B cell (primary cell): ENCODE measurements around the gene GPR37L1. TPM values are rescaled to one million over a fixed set of nuclear protein-coding genes. Genes with fewer than 3 reads are reported as not detected.

Experiments used
- ATAC-seq: fragments of 200-7000 bp; cut with Tn5 transposase; one replicate; pipeline ENCODE4 v1.10.0; 2021; ENCODE audit warnings: low read depth, mild to moderate bottlenecking, moderate number of reproducible peaks, moderate library complexity
- CTCF ChIA-PET: fragments of 350-600 bp; sonication (Branson Sonifier 250); formaldehyde crosslinking; loops from one replicate; lab custom pipeline; 2021; ENCODE audit warnings: antibody characterized with exemption, inconsistent platforms; lab: Charles Lee
- POLR2A ChIA-PET: fragments of 350-600 bp; sonication (Branson Sonifier 250); formaldehyde crosslinking; loops from one replicate; lab custom pipeline; 2021; ENCODE audit warnings: antibody characterized with exemption; lab: Charles Lee
- DNase-seq: peaks from one replicate; pipeline ENCODE4 v3.0.0; 2013
- H2AFZ ChIP-seq: 2 replicates; pipeline ENCODE4 v1.6.1; 2012; ENCODE audit warnings: mild to moderate bottlenecking, low read depth, low read length; ENCODE audit not compliant: insufficient read depth, poor library complexity, severe bottlenecking
- H3K27ac ChIP-seq, 2 donors: 1 replicate in 1 of 2; 2 replicates in 1 of 2; pipeline ENCODE4 v1.5.1; 2012 to 2013; ENCODE audit warnings: low read length in 2 of 2, mild to moderate bottlenecking in 2 of 2, moderate library complexity in 1 of 2
- H3K27me3 ChIP-seq, 4 experiments: fragments of 200-600 bp in 1 of 4; sonication (generic) in 1 of 4; replicated peaks in 1 of 4; 1 replicate in 2 of 4; 2 replicates in 2 of 4; pipeline versions ENCODE4 v1.6.1 to v1.7.0; 2013 to 2016; ENCODE audit warnings: low read length in 3 of 4, mild to moderate bottlenecking in 2 of 4, mixed read lengths in 1 of 4, moderate library complexity in 1 of 4; ENCODE audit not compliant: insufficient read depth in 4 of 4, control insufficient read depth in 3 of 4; ENCODE audit errors: control extremely low read depth in 1 of 4
- H3K36me3 ChIP-seq, 2 experiments: replicated peaks in 1 of 2; 1 replicate in 1 of 2; 2 replicates in 1 of 2; pipeline versions ENCODE4 v1.6.1 to v1.7.1; 2013; ENCODE audit warnings: low read length in 1 of 2; ENCODE audit not compliant: insufficient read depth in 2 of 2, control insufficient read depth in 1 of 2; ENCODE audit errors: control extremely low read depth in 1 of 2, extremely low read depth in 1 of 2
- H3K4me1 ChIP-seq, 2 donors: fragments of 200-600 bp in 1 of 2; sonication (generic) in 1 of 2; 1 replicate in 1 of 2; 2 replicates in 1 of 2; pipeline versions ENCODE4 v1.5.1 to v1.6.1; 2013 to 2017; ENCODE audit warnings: low read length in 2 of 2; ENCODE audit not compliant: control insufficient read depth in 2 of 2, insufficient read depth in 2 of 2
- H3K4me2 ChIP-seq: replicated peaks from 2 replicates; pipeline ENCODE3; 2012; ENCODE audit warnings: mild to moderate bottlenecking, low read depth, low read length; ENCODE audit not compliant: poor library complexity, severe bottlenecking
- H3K4me3 ChIP-seq, 5 experiments: fragments of 200-600 bp in 1 of 5; sonication (generic) in 1 of 5; 1 replicate in 3 of 5; 2 replicates in 2 of 5; pipeline versions ENCODE4 v1.5.1 to v1.7.0; 2011 to 2016; ENCODE audit warnings: low read length in 4 of 5, mild to moderate bottlenecking in 4 of 5, low read depth in 2 of 5, control low read depth in 1 of 5, moderate library complexity in 1 of 5; ENCODE audit not compliant: insufficient read depth in 1 of 5; ENCODE audit errors: control extremely low read depth in 1 of 5, extremely low read depth in 1 of 5
- H3K79me2 ChIP-seq: fragments of 200-600 bp; sonication (generic); one replicate; pipeline ENCODE4 v1.6.0; 2016; ENCODE audit warnings: low read length; ENCODE audit not compliant: control insufficient read depth, insufficient read depth
- H3K9ac ChIP-seq: fragments of 200-600 bp; sonication (generic); 2 replicates; pipeline ENCODE4 v1.6.1; 2017; ENCODE audit warnings: mild to moderate bottlenecking, low read length, moderate library complexity
- H3K9me3 ChIP-seq, 3 donors: one replicate each; pipeline versions ENCODE4 v1.6.1 to v1.7.1; 2013; ENCODE audit warnings: low read length in 2 of 3; ENCODE audit not compliant: control insufficient read depth in 2 of 3, insufficient read depth in 1 of 3; ENCODE audit errors: control extremely low read depth in 1 of 3
- H4K20me1 ChIP-seq: 2 replicates; pipeline ENCODE4 v1.6.0; 2012; ENCODE audit warnings: mild to moderate bottlenecking, low read length; ENCODE audit not compliant: insufficient read depth, control insufficient read depth, poor library complexity, severe bottlenecking
- H3K27ac Mint-ChIP-seq: one replicate; pipeline ENCODE4 v1.8.0; 2021; ENCODE audit warnings: mixed read lengths
- H3K27me3 Mint-ChIP-seq: one replicate; pipeline ENCODE4 v1.8.0; 2021; ENCODE audit warnings: mixed read lengths
- H3K4me1 Mint-ChIP-seq: one replicate; pipeline ENCODE4 v1.8.0; 2021; ENCODE audit warnings: mixed read lengths
- H3K4me3 Mint-ChIP-seq: one replicate; pipeline ENCODE4 v1.8.0; 2021; ENCODE audit warnings: mixed read lengths
- H3K9me3 Mint-ChIP-seq: one replicate; pipeline ENCODE4 v1.8.0; 2022; ENCODE audit warnings: mixed read lengths; ENCODE audit not compliant: insufficient read depth
- EZH2 ChIP-seq: IDR thresholded peaks from 2 replicates; pipeline ENCODE4 v1.6.1; 2012; ENCODE audit warnings: borderline replicate concordance, low read depth, mild to moderate bottlenecking, moderate library complexity, low read length; ENCODE audit not compliant: insufficient read depth, poor library complexity, severe bottlenecking
- WGBS: methylation state at CpG from one replicate; pipeline ENCODE4 v1.1.5; 2013; ENCODE audit warnings: missing lambda C conversion rate; ENCODE audit not compliant: insufficient coverage; 5-methylcytosine and 5-hydroxymethylcytosine counted together
- intact Hi-C: fragments of 100-400 bp; cut with micrococcal nuclease; formaldehyde crosslinking; loops from one replicate; pipeline ENCODE4 v1.10.0; 2022
- polyA plus RNA-seq: library from polyadenylated mRNA; depleted of rRNA; stranded (reverse); fragments of >200 nt; gene quantifications from 2 replicates; pipeline ENCODE4 v1.2.3, GENCODE V29; 2012
- total RNA-seq, 2 donors: library from RNA; stranded (reverse); fragments of 120-200 nt in 1 of 2; gene quantifications; 1 replicate in 1 of 2; 2 replicates in 1 of 2; pipeline versions ENCODE4 v1.2.3 to v1.2.4, GENCODE V29; 2013 to 2022
- TF ChIP-seq, protein P1 (sequence below): fragments of 200-600 bp; IDR thresholded peaks from one replicate; pipeline ENCODE4 v1.8.0; 2022; ENCODE audit warnings: antibody characterized with exemption, mild to moderate bottlenecking

GPR37L1 gene
- total and polyA plus RNA-seq, 2 donors (not counting 1 experiment from before 2014, with no cell fraction given): not detected

DNA sequence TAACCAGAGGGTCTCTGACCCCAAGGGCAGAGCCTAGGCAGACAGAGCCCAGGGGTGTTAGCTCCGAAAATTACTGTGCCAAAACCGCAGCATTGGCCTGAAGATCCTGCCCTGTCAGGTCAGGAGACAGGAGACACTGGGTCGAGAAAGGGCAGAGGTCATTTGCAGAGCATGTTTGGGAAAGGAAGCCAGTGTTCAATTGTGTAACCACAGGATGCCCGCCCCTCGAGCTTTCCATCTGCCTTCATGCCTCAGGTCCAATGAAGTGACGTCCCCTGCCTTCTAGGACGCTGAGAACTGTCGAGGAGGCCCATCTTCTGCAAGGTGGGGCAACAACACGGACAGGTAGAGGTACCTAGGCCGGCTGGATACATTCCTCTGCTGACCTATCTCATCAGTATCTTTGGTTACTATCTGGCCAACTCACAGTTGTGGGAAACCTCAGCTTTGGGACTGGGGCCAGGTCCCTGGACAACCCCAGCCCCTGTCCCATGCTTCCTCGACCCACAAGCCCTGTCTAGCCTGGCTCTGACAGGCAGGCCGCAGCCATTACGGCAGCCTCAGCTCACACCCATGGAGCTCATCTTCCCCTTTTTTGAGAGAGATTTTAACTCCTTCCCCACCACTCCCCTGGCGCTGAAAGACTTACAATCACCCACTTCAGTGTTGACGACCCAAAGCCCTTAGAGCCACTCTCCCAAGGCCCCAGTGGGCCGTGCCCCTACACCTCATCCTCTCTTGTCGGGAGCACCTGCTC, 20.5 kb downstream of the GPR37L1 start:
- intact Hi-C loops: loop anchor here (2.0 to 10.0 kb wide), 2 partner anchors 206 to 988 kb away; partner anchors contain the start of genes PPP1R12B and TMEM9
- peak; percentile 78 for DNase-seq
- ATAC-seq: peak; percentile 59
- no peak for TF ChIP-seq EZH2
- TF ChIP-seq, protein P1, sequence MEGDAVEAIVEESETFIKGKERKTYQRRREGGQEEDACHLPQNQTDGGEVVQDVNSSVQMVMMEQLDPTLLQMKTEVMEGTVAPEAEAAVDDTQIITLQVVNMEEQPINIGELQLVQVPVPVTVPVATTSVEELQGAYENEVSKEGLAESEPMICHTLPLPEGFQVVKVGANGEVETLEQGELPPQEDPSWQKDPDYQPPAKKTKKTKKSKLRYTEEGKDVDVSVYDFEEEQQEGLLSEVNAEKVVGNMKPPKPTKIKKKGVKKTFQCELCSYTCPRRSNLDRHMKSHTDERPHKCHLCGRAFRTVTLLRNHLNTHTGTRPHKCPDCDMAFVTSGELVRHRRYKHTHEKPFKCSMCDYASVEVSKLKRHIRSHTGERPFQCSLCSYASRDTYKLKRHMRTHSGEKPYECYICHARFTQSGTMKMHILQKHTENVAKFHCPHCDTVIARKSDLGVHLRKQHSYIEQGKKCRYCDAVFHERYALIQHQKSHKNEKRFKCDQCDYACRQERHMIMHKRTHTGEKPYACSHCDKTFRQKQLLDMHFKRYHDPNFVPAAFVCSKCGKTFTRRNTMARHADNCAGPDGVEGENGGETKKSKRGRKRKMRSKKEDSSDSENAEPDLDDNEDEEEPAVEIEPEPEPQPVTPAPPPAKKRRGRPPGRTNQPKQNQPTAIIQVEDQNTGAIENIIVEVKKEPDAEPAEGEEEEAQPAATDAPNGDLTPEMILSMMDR: no peak
- POLR2A ChIA-PET: interaction anchor here (1.1 kb wide), 1 partner anchor 17 kb away, joined by 3 read pairs; the partner anchor contains the start of gene PTPN7
- no peaks in the 10 kb centered on the region for H3K9me3 Mint-ChIP-seq
- Histone ChIP-seq H2AFZ (peak overlapping the region; percentile 94), H3K36me3 (peaks cover 2 to 18% of the 10 kb centered on the region in 2 experiments), H3K4me3 (peak overlapping the region; percentile 74 to 92 (median 88)), H4K20me1 (peaks cover 56% of the 10 kb centered on the region), H3K9ac (peak overlapping the region; percentile 90), H3K27me3 (no peaks in the 10 kb centered on the region), H3K9me3 (no peaks in the 10 kb centered on the region), H3K79me2 (peaks cover 67% of the 10 kb centered on the region), H3K4me1 (peaks cover 30 to 43% of the 10 kb centered on the region in 2 donors), H3K27ac (peak overlapping the region; percentile 65 to 90), H3K4me2 (peak overlapping the region; percentile 96)
- 9% methylated on average over 13 of the region's 17 CpGs for WGBS
- peaks cover 55% of the 10 kb centered on the region for H3K4me1 Mint-ChIP-seq
- peak overlapping the region; percentile 93 for H3K4me3 Mint-ChIP-seq
- H3K27ac Mint-ChIP-seq: peak overlapping the region; percentile 95
- CTCF ChIA-PET: interaction anchor here (0.9 to 3.1 kb wide), 8 partner anchors 8 to 164 kb away, joined by 3 to 23 read pairs (median 7); partner anchors contain the start of gene PTPN7
- no peaks in the 10 kb centered on the region for H3K27me3 Mint-ChIP-seq
